Activated CD8-positive, alpha-beta T cell treated with anti-CD3 and anti-CD28 coated beads, Interleukin-2, amount 10 ng/mL, durations not matched to agents 7 days and 5 days (primary cell): ENCODE results near the gene BCORL1. TPM values are rescaled to one million over a fixed set of nuclear protein-coding genes. Genes with fewer than 3 reads are reported as not detected.
A peak's percentile ranks its signal among the peaks of the same experiment; 100 is the strongest.

ENCODE experiments used
- ATAC-seq: fragments of 150-1000 bp; cut with Tn5 transposase; one replicate; pipeline ENCODE4 v1.10.0; 2021; ENCODE audit warnings: moderate library complexity
- CTCF ChIA-PET: fragments of 350-600 bp; sonication (Branson Sonifier 250); formaldehyde crosslinking; loops from one replicate; lab custom pipeline; 2021; ENCODE audit warnings: antibody characterized with exemption; lab: Charles Lee
- POLR2A ChIA-PET: fragments of 350-600 bp; sonication (Branson Sonifier 250); formaldehyde crosslinking; loops from one replicate; lab custom pipeline; 2021; ENCODE audit warnings: antibody characterized with exemption; lab: Charles Lee
- DNase-seq: peaks from one replicate; pipeline ENCODE4 v3.0.0-alpha.2; 2020
- H3K27ac Mint-ChIP-seq: one replicate; pipeline ENCODE4 v1.8.0; 2021; ENCODE audit warnings: mild to moderate bottlenecking, mixed read lengths
- H3K27me3 Mint-ChIP-seq: one replicate; pipeline ENCODE4 v1.8.0; 2021; ENCODE audit warnings: low read depth, mixed read lengths
- H3K36me3 Mint-ChIP-seq: one replicate; pipeline ENCODE4 v1.8.0; 2021; ENCODE audit warnings: low read depth, mixed read lengths
- H3K4me1 Mint-ChIP-seq: one replicate; pipeline ENCODE4 v1.8.0; 2021; ENCODE audit warnings: low read depth, mixed read lengths
- H3K4me3 Mint-ChIP-seq: one replicate; pipeline ENCODE4 v1.8.0; 2021; ENCODE audit warnings: mild to moderate bottlenecking, mixed read lengths
- H3K9me3 Mint-ChIP-seq: one replicate; pipeline ENCODE4 v1.8.0; 2022; ENCODE audit warnings: mixed read lengths; ENCODE audit not compliant: insufficient read depth
- total RNA-seq, 2 experiments: library from RNA; stranded (reverse); gene quantifications; one replicate each; pipeline ENCODE4 v1.2.3, GENCODE V29; 2021

The BCORL1 gene
- total RNA-seq, 2 experiments from 2014 or later = 9.7 to 10.9 TPM

DNA sequence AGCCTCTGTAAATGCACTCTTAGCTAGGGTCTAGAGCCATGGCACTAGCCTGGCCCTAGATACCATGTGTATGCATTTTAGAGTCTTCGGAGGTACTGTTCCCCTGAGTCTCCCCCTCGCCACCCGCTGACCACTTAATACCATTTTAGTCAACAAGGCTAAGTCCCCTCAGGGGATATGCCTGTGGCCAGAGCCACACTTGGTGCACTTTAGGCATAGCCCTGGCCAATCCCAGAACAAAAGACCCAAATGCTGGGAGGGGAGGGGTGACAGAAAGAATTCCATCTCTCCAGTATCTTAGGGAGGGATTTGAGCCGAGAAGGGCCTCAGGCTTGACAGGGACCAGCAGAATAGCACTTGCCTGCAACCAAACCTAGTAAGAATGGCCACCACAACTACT lies 28.6 kb upstream of the BCORL1 start:
- ChIA-PET POLR2A (interaction anchor here (1.4 kb wide), 1 partner anchor 19 kb away, joined by 3 read pairs; no protein-coding TSS in a partner anchor), CTCF (interaction anchor here (0.8 kb wide), 1 partner anchor 28 kb away, joined by 3 read pairs; no protein-coding TSS in a partner anchor)
- H3K4me3 Mint-ChIP-seq = peak overlapping the region; percentile 48
- H3K27ac Mint-ChIP-seq = no peak overlapping the region
- H3K4me1 Mint-ChIP-seq = peaks cover 20% of the 10 kb centered on the region
- H3K9me3 Mint-ChIP-seq = no peaks in the 10 kb centered on the region
- ATAC-seq (no peak), DNase-seq (no peak)
- peaks cover 9% of the 10 kb centered on the region for H3K27me3 Mint-ChIP-seq
- H3K36me3 Mint-ChIP-seq = peaks cover 2% of the 10 kb centered on the region

DNA sequence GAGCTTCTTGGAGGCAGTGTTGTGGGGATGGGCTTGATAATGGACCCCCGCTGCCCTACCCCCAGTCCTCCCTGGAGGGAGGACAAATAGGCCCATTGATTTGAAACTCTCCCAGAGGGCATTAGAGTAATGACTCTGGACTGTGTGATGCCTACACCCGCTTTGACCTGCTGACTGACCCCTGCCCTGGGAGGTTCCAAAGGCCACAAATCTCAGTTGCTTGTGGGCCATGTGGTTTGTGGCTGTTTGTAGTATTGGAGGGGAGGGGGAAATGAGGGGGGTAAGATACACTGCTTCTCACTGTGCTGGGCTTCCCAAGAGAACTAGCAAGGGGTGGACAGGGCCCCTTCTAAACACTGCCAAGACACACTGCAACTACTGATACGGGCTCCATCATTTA lies 27.6 kb upstream of the BCORL1 start:
- ATAC-seq (no peak), DNase-seq (no peak)
- Mint-ChIP-seq H3K36me3 (peaks cover 2% of the 10 kb centered on the region), H3K27me3 (peaks cover 8% of the 10 kb centered on the region), H3K9me3 (no peaks in the 10 kb centered on the region), H3K4me3 (no peak overlapping the region), H3K4me1 (peaks cover 23% of the 10 kb centered on the region), H3K27ac (no peak overlapping the region)
- CTCF ChIA-PET = interaction anchor here (0.8 to 0.9 kb wide), 2 partner anchors 74 to 349 kb away, joined by 3 read pairs; no protein-coding TSS in a partner anchor
- POLR2A ChIA-PET = no interaction called here

DNA sequence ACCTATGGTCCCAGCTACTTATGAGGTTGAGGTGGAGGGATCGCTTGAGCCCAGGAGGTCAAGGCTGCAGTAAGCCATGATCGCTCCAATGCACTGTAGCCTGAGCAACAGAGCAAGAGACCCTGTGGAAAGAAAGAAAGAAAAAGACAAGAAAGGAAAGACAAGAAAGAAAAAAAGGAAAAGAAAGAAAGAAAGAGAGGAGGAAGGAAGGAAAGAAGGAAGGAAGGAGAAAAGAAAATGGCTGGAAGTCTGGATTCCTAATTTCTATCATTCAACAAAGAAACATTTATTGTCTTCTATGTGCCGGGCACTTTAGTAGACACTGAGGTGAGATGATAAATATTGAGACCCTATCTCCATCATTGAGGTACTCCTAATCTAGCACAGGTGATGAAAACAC lies 26.8 kb upstream of the BCORL1 start:
- ATAC-seq = no peak
- CTCF ChIA-PET = interaction anchor here (0.8 to 1.0 kb wide), 3 partner anchors 24 to 350 kb away, joined by 3 to 4 read pairs (median 3); no protein-coding TSS in a partner anchor

DNA sequence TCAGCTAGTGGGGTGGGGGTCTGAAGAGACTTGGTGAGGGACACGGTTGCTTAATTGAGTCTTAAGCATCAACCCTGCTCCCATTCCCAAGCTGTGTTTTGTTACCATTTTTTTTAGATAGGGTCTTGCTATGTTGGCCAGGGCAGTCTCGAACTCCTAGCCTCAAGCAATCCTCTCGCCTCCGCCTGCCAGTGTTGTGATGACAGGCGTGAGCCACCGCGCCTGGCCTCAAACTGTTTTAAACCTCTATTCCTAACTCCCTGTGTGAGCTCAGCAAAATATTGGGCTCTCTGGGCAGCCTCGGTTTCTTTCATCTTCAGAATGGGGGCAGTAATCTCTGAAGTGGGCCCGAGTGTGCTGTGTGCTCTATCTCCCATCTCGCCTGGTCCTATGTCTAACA lies 26.3 kb upstream of the BCORL1 start:
- POLR2A ChIA-PET = interaction anchor here (0.5 kb wide), 1 partner anchor 62 kb away, joined by 3 read pairs; no protein-coding TSS in a partner anchor

More for the DNA sequence above, 26.8 kb upstream of the BCORL1 start:
- Mint-ChIP-seq H3K27ac (no peak overlapping the region), H3K9me3 (no peaks in the 10 kb centered on the region), H3K4me1 (peaks cover 26% of the 10 kb centered on the region), H3K4me3 (no peak overlapping the region), H3K36me3 (peaks cover 2% of the 10 kb centered on the region), H3K27me3 (peaks cover 5% of the 10 kb centered on the region)
- no peak for DNase-seq
- POLR2A ChIA-PET = no interaction called here

DNA sequence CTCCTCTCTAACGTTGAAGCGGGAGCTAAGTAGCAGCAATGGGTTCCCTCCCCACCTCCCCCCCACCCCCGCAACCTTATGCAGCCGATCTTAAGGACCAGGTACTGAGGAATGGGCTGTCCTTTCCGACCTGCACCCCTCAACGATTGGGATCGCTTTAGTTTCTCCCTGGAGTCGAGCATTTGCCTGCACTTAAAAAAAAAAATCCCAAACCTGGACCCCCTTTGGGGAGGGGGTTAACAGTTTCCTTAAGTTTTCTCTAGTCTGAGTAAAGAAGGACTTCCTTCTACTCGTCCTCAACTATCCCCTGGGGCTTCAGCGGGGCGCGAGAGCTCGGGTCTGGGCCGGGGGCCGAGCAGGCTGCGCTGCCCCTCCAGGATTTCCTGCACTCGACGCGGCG lies 25.7 kb upstream of the BCORL1 start:
- ATAC-seq (no peak), DNase-seq (no peak)
- Mint-ChIP-seq H3K36me3 (peaks cover 2% of the 10 kb centered on the region), H3K4me3 (peak overlapping the region; percentile 56), H3K27ac (peak overlapping the region; percentile 60), H3K9me3 (no peaks in the 10 kb centered on the region), H3K4me1 (peaks cover 37% of the 10 kb centered on the region), H3K27me3 (peaks cover 5% of the 10 kb centered on the region)
- POLR2A ChIA-PET = no interaction called here
- CTCF ChIA-PET = interaction anchor here (1.8 kb wide), 1 partner anchor 31 kb away, joined by 6 read pairs; no protein-coding TSS in a partner anchor

More for the DNA sequence above, 26.3 kb upstream of the BCORL1 start:
- H3K27me3 Mint-ChIP-seq = peaks cover 5% of the 10 kb centered on the region
- ATAC-seq (no peak), DNase-seq (no peak)
- CTCF ChIA-PET = interaction anchor here (1.0 kb wide), 1 partner anchor 24 kb away, joined by 4 read pairs; no protein-coding TSS in a partner anchor
- H3K27ac Mint-ChIP-seq = no peak overlapping the region
- H3K9me3 Mint-ChIP-seq = no peaks in the 10 kb centered on the region
- H3K4me1 Mint-ChIP-seq = peaks cover 30% of the 10 kb centered on the region
- peak overlapping the region; percentile 2 for H3K4me3 Mint-ChIP-seq
- H3K36me3 Mint-ChIP-seq = peaks cover 2% of the 10 kb centered on the region

DNA sequence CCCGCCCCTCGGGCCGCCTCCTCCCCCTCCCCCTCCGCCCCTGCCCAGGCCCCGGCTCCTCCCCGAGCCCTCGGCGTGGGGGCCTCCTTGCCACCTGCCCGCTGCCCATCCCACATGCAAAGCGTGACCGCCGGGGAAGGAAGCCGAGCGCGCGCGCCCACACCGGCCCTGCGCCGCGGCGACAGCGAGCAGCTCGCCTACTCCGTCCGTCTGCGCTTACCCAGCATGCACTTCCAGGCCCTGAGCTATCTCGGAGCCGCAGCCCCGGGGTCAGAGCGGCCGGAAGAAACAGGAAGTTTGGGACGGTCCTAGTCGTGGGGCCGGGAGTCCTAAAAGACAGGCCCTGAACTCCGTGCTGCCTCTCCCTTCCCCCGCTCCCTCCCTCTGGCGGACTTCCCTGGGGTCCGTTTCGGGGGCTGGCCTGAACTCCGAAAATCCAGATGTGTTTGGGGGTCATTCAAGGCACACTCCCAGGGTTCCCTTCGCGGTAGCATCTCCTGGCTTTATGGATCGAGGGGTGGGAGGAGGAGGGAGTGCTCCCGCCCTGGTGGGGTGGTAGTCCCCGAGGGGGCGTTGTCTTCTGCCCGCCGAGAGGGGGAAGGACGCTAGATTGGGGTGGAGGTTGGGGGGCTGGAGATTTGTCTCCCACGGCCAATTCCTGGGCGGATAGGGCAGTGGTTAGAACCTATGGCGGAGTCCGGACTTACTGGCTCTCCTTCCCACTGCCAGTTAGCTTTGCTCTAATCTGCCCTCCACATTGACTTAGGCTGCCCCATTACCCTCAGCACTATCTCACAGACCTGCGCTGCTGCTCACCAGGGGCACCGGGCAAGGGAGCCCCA lies 25.0 kb upstream of the BCORL1 start:
- Mint-ChIP-seq H3K27me3 (peaks cover 5% of the 10 kb centered on the region), H3K36me3 (peaks cover 2% of the 10 kb centered on the region), H3K4me1 (peaks cover 40% of the 10 kb centered on the region), H3K27ac (peak overlapping the region; percentile 55), H3K4me3 (peak overlapping the region; percentile 70), H3K9me3 (no peaks in the 10 kb centered on the region)
- ChIA-PET CTCF (interaction anchor here (1.8 kb wide), 1 partner anchor 31 kb away, joined by 6 read pairs; no protein-coding TSS in a partner anchor), POLR2A (interaction anchor here (0.7 to 0.9 kb wide), 2 partner anchors 23 to 26 kb away, joined by 3 to 4 read pairs; no protein-coding TSS in a partner anchor)
- ATAC-seq (peak; percentile 56), DNase-seq (peak; percentile 56)

DNA sequence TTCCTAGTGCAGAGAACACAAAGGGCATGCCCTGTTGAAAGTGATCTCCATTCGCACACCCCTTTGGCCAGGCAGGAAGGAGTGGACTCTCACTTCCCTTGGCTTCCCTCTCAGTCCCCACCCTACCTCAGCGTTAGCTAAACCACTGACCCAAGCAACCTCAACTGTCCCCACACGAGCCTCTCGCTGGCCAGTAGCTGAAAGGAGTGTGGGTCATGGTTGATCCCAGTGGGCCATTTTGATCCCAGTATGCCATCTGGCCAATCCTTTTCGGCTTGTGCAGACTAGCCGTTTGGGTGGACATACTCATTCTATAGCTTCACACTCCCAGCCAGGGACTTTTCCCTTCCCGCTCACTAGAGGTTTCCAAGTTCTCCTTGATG lies 24.4 kb upstream of the BCORL1 start:
- ChIA-PET CTCF (interaction anchor here (1.8 kb wide), 1 partner anchor 32 kb away, joined by 6 read pairs; no protein-coding TSS in a partner anchor), POLR2A (interaction anchor here (0.7 to 0.9 kb wide), 2 partner anchors 24 to 27 kb away, joined by 3 to 4 read pairs; no protein-coding TSS in a partner anchor)
- peak overlapping the region; percentile 55 for H3K27ac Mint-ChIP-seq
- H3K27me3 Mint-ChIP-seq = peaks cover 3% of the 10 kb centered on the region
- H3K36me3 Mint-ChIP-seq = no peaks in the 10 kb centered on the region
- H3K4me1 Mint-ChIP-seq = peaks cover 36% of the 10 kb centered on the region
- no peaks in the 10 kb centered on the region for H3K9me3 Mint-ChIP-seq
- H3K4me3 Mint-ChIP-seq = peak overlapping the region; percentile 70
- no peak for DNase-seq
- no peak for ATAC-seq

DNA sequence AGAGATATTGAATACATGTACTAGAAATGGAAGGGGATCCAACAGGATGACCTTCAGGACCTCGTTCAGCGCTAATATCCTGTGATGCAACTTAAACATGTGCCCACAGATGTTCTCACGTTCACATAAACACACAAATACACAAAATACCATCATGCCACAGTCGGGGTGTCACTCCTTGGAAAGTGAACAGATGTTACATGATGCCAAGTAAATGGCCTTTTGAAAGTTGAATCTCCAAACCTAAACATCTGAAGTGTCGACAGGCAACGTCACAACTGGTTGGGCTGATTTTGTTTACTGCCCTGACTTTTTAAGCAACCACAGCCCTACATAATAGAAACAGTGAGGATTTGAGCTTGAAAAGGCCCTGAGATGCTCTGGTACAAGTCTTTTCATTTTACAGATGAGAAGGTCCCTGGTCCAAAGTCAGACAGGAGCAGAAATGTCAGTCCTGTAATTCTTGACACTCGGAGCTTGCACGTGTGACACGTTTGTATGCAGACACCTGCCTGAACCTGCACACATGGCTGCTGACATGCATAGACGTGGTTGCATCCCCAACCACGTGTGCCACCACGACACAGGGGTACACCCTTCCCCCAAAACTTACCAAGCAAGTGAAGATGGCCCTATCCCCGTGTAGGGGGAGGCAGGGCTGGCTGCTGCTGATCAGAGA lies 23.5 kb upstream of the BCORL1 start:
- Mint-ChIP-seq H3K36me3 (no peaks in the 10 kb centered on the region), H3K27me3 (peaks cover 3% of the 10 kb centered on the region), H3K27ac (no peak overlapping the region), H3K4me3 (no peak overlapping the region), H3K4me1 (peaks cover 31% of the 10 kb centered on the region), H3K9me3 (no peaks in the 10 kb centered on the region)
- no peak for DNase-seq
- no peak for ATAC-seq
- POLR2A ChIA-PET = no interaction called here
- CTCF ChIA-PET = no interaction called here

DNA sequence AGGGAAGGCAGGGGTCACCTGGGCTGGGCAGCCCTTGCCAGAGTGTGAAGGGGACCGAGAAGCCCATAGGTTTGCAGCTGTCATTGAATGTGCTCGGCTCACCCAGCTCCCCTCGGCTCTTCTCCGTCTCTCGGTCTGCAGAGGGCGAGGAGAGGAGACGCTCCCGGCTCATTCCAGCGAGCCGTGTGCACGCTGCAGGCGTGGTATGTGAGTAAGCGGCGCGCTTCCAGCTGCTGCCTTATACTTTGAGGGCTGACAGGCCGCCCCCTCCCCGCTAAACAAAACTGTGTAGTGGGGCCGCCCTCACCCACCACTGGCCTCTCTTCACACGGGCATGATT lies 23.0 kb upstream of the BCORL1 start:
- Mint-ChIP-seq H3K27ac (no peak overlapping the region), H3K4me1 (peaks cover 31% of the 10 kb centered on the region), H3K4me3 (no peak overlapping the region), H3K36me3 (no peaks in the 10 kb centered on the region), H3K9me3 (no peaks in the 10 kb centered on the region), H3K27me3 (no peaks in the 10 kb centered on the region)
- POLR2A ChIA-PET = no interaction called here
- no peak for ATAC-seq
- CTCF ChIA-PET = interaction anchor here (1.0 kb wide), 1 partner anchor 101 kb away, joined by 3 read pairs; no protein-coding TSS in a partner anchor
- no peak for DNase-seq

DNA sequence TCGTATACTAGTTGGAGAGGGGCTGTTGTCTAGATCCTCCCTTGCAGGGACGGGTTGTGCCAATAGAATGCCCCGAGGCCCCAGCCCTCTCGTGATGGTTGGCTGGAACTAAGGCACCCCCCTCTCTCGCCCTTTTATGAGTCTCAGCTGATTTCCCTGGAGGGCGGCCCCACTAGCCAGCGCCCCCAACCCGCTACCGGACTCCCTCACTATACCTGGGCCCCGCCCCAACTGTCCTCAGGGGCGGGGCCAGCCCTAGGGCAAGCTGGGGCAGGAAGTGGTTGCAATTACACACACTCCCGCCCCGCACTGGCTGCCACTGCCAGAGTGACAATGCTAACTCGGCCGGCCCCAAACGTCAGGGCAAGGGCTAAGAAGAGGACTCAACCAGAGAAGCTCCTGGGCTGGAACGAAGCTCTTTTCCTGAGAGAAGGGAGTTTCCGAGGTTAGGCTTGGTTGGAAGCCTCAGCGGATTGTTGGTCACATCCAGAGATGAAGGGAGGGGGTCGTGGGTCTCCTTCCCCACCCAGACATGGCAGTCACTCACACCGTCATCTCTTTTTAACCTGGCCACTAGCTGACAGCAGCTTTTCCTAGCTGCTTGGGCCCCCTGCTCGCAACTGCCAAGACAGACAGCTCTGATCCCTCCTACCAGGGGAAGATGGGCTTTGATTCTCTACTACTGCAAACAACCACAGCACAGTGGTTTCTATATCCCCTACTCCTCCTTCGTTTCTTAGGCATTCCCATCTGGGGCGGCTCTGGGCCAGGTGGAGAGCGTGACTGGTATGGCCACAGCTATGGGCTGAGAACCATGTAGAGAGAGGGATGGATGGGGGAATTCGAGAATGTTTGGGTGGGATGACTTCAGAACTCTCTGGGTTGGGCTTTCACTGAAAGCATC lies 21.0 kb upstream of the BCORL1 start:
- ChIA-PET POLR2A (interaction anchor here (0.6 to 1.6 kb wide), 2 partner anchors 9 to 39 kb away, joined by 3 to 7 read pairs; no protein-coding TSS in a partner anchor), CTCF (interaction anchor here (0.6 to 1.3 kb wide), 5 partner anchors 18 to 99 kb away, joined by 3 to 8 read pairs (median 4); no protein-coding TSS in a partner anchor)
- no peaks in the 10 kb centered on the region for H3K27me3 Mint-ChIP-seq
- H3K36me3 Mint-ChIP-seq = no peaks in the 10 kb centered on the region
- H3K4me1 Mint-ChIP-seq = peaks cover 31% of the 10 kb centered on the region
- peak overlapping the region; percentile 70 for H3K4me3 Mint-ChIP-seq
- H3K27ac Mint-ChIP-seq = peak overlapping the region; percentile 93
- DNase-seq (peak; percentile 83), ATAC-seq (peak; percentile 93)
- no peaks in the 10 kb centered on the region for H3K9me3 Mint-ChIP-seq

DNA sequence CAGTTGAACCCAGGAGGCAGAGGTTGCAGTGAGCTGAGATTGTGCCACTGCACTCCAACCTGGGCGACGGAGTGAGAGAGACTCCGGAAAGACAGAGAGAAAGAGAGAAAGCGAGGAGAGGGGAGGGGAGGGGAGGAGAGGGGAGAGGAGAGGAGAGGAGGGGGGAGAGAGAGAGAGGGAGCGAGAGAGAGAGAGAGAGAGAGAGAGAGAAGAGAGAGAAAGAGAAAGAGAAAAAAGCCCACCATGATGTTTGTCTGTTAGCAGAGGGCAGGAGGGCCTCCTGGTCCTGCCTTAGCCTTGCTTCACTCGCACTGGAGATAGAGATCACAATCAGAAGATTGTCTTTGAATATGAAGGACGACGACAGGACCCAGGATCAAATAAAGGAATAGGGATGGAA lies 18.7 kb upstream of the BCORL1 start:
- H3K4me3 Mint-ChIP-seq = no peak overlapping the region
- ChIA-PET CTCF (no interaction called here), POLR2A (no interaction called here)
- peaks cover 20% of the 10 kb centered on the region for H3K4me1 Mint-ChIP-seq
- no peaks in the 10 kb centered on the region for H3K9me3 Mint-ChIP-seq
- no peak overlapping the region for H3K27ac Mint-ChIP-seq
- ATAC-seq = no peak
- H3K36me3 Mint-ChIP-seq = no peaks in the 10 kb centered on the region
- H3K27me3 Mint-ChIP-seq = no peaks in the 10 kb centered on the region
- no peak for DNase-seq
